Mesenchymal stem cell (in vitro differentiated cells and primary cell): ENCODE results near the gene TIMP2.

ENCODE experiments used
- DNase-seq: peaks from one replicate; pipeline ENCODE4 v3.0.0-alpha.2; 2013
- H2AFZ ChIP-seq: one replicate; pipeline ENCODE4 v1.6.1; 2013; ENCODE audit warnings: low read depth, mild to moderate bottlenecking, control low read depth, inconsistent platforms, low read length, moderate library complexity
- H2AK5ac ChIP-seq: 2 replicates; pipeline ENCODE4 v1.6.1; 2013; ENCODE audit warnings: low read length, moderate library complexity, mild to moderate bottlenecking, inconsistent platforms; ENCODE audit not compliant: severe bottlenecking
- H2BK120ac ChIP-seq: one replicate; pipeline ENCODE4 v1.6.1; 2013; ENCODE audit warnings: low read depth, mild to moderate bottlenecking, inconsistent platforms, low read length, moderate library complexity
- H2BK12ac ChIP-seq, 2 experiments: one replicate each; pipeline ENCODE4 v1.6.1; 2013; ENCODE audit warnings: inconsistent platforms in 2 of 2, low read length in 2 of 2, mild to moderate bottlenecking in 2 of 2, moderate library complexity in 2 of 2, control low read depth in 1 of 2
- H2BK15ac ChIP-seq: one replicate; pipeline ENCODE4 v1.6.1; 2013; ENCODE audit warnings: mild to moderate bottlenecking, low read depth, inconsistent platforms; ENCODE audit not compliant: poor library complexity, severe bottlenecking
- H2BK5ac ChIP-seq: 2 replicates; pipeline ENCODE4 v1.6.1; 2013; ENCODE audit warnings: low read depth, mild to moderate bottlenecking, low read length, control low read depth, inconsistent platforms; ENCODE audit not compliant: poor library complexity, severe bottlenecking
- H3K14ac ChIP-seq, 2 experiments: one replicate each; pipeline ENCODE4 v1.6.1; 2013; ENCODE audit warnings: inconsistent platforms in 2 of 2, low read length in 2 of 2, control low read depth in 1 of 2, mild to moderate bottlenecking in 1 of 2, moderate library complexity in 1 of 2
- H3K18ac ChIP-seq, 2 experiments: one replicate each; pipeline ENCODE4 v1.6.1; 2013; ENCODE audit warnings: inconsistent platforms in 2 of 2, low read length in 2 of 2, control low read depth in 1 of 2, low read depth in 1 of 2, mild to moderate bottlenecking in 1 of 2
- H3K23ac ChIP-seq, 2 experiments: one replicate each; pipeline ENCODE4 v1.6.1; 2013; ENCODE audit warnings: inconsistent platforms in 2 of 2, low read length in 2 of 2, mild to moderate bottlenecking in 2 of 2, moderate library complexity in 2 of 2, control low read depth in 1 of 2
- H3K27ac ChIP-seq: 2 replicates; pipeline ENCODE4 v1.5.1; 2013; ENCODE audit warnings: mild to moderate bottlenecking, moderate library complexity, low read length, control low read depth, inconsistent platforms; ENCODE audit not compliant: poor library complexity, severe bottlenecking
- H3K27me3 ChIP-seq, 2 experiments: 2 replicates each; pipeline versions ENCODE4 v1.6.1 to v1.7.0; 2013; ENCODE audit warnings: low read length in 2 of 2, mild to moderate bottlenecking in 2 of 2, moderate library complexity in 2 of 2, control low read depth in 1 of 2, inconsistent platforms in 1 of 2; ENCODE audit not compliant: control insufficient read depth in 1 of 2, insufficient read depth in 1 of 2
- H3K36me3 ChIP-seq, 2 experiments: 2 replicates each; pipeline versions ENCODE4 v1.6.1 to v1.7.0; 2013; ENCODE audit warnings: low read length in 2 of 2, control low read depth in 1 of 2, inconsistent platforms in 1 of 2, low read depth in 1 of 2, mild to moderate bottlenecking in 1 of 2; ENCODE audit not compliant: insufficient read depth in 2 of 2, control insufficient read depth in 1 of 2
- H3K4ac ChIP-seq, 2 experiments: one replicate each; pipeline ENCODE4 v1.6.1; 2013; ENCODE audit warnings: inconsistent platforms in 2 of 2, low read length in 2 of 2, mild to moderate bottlenecking in 2 of 2, moderate library complexity in 2 of 2, control low read depth in 1 of 2, low read depth in 1 of 2
- H3K4me1 ChIP-seq: 2 replicates; pipeline ENCODE4 v1.6.1; 2013; ENCODE audit warnings: low read depth, low read length, control low read depth; ENCODE audit not compliant: control insufficient read depth, insufficient read depth
- H3K4me2 ChIP-seq: 2 replicates; pipeline ENCODE4 v1.6.1; 2013; ENCODE audit warnings: low read length, mild to moderate bottlenecking, inconsistent platforms; ENCODE audit not compliant: poor library complexity, severe bottlenecking
- H3K4me3 ChIP-seq, 2 experiments: 2 replicates each; pipeline versions ENCODE4 v1.5.1 to v1.7.0; 2013; ENCODE audit warnings: low read length in 2 of 2, mild to moderate bottlenecking in 2 of 2, control low read depth in 1 of 2, low read depth in 1 of 2; ENCODE audit not compliant: insufficient read depth in 1 of 2
- H3K79me1 ChIP-seq: replicated peaks from 2 replicates; pipeline ENCODE4 v1.6.1; 2013; ENCODE audit warnings: mild to moderate bottlenecking, control low read depth, low read length, inconsistent platforms; ENCODE audit not compliant: poor library complexity, severe bottlenecking
- H3K9ac ChIP-seq: 2 replicates; pipeline ENCODE4 v1.7.0; 2013; ENCODE audit warnings: mild to moderate bottlenecking, low read length, moderate library complexity
- H3K9me3 ChIP-seq: 2 replicates; pipeline ENCODE4 v1.7.0; 2013; ENCODE audit warnings: mild to moderate bottlenecking, low read length; ENCODE audit not compliant: control insufficient read depth
- H4K8ac ChIP-seq: one replicate; pipeline ENCODE4 v1.6.1; 2013; ENCODE audit warnings: inconsistent platforms, mild to moderate bottlenecking, low read length, moderate library complexity
- H4K91ac ChIP-seq: one replicate; pipeline ENCODE4 v1.6.1; 2013; ENCODE audit warnings: mild to moderate bottlenecking, low read length, inconsistent platforms
- WGBS: methylation state at CpG from one replicate; pipeline ENCODE4 v1.1.7; 2013; ENCODE audit warnings: mixed read lengths; 5-methylcytosine and 5-hydroxymethylcytosine counted together

The TIMP2 gene

GRCh38 chr17:78910497-78911284, 14.5 kb downstream of the TIMP2 start:
- Histone ChIP-seq H3K4me1 (peaks cover 14% of the 10 kb centered on the region), H3K18ac (no peak overlapping the region), H4K8ac (no peak overlapping the region), H3K14ac (no peak overlapping the region), H4K91ac (no peak overlapping the region), H3K4ac (no peak overlapping the region), H3K27ac (no peak overlapping the region), H3K36me3 (peaks cover 20 to 54% of the 10 kb centered on the region in 2 experiments), H2BK12ac (no peak overlapping the region), H2BK15ac (no peak overlapping the region), H2AK5ac (no peak overlapping the region), H3K4me2 (no peak overlapping the region), H3K23ac (peak overlapping the region in 1 of 2 experiments; percentile 9), H3K9me3 (no peaks in the 10 kb centered on the region), H3K79me1 (peaks cover 22% of the 10 kb centered on the region), H3K9ac (no peak overlapping the region), H2AFZ (no peak overlapping the region), H2BK120ac (no peak overlapping the region), H2BK5ac (no peak overlapping the region), H3K4me3 (no peak overlapping the region), H3K27me3 (no peaks in the 10 kb centered on the region)
- WGBS: 95% methylated on average over 8 of the region's 11 CpGs
- no peak for DNase-seq

GRCh38 chr17:78908426-78908825, 16.8 kb downstream of the TIMP2 start:
- Histone ChIP-seq H3K23ac (peak overlapping the region in 1 of 2 experiments; percentile 11), H3K9me3 (no peaks in the 10 kb centered on the region), H2BK12ac (no peak overlapping the region), H3K18ac (no peak overlapping the region), H2BK5ac (no peak overlapping the region), H2AFZ (no peak overlapping the region), H3K27ac (no peak overlapping the region), H2BK15ac (no peak overlapping the region), H3K9ac (no peak overlapping the region), H3K4ac (no peak overlapping the region), H2BK120ac (no peak overlapping the region), H2AK5ac (peak overlapping the region; percentile 10), H3K4me1 (peaks cover 20% of the 10 kb centered on the region), H3K27me3 (no peaks in the 10 kb centered on the region), H3K79me1 (peaks cover 29% of the 10 kb centered on the region), H4K8ac (no peak overlapping the region), H3K4me2 (no peak overlapping the region), H3K36me3 (peaks cover 24 to 74% of the 10 kb centered on the region in 2 experiments), H4K91ac (no peak overlapping the region), H3K4me3 (no peak overlapping the region), H3K14ac (peak overlapping the region in 1 of 2 experiments; percentile 41)
- DNase-seq: no peak
- 92% methylated on average over 3 of the region's 4 CpGs for WGBS

- H3K9me3 ChIP-seq: no peaks in the 10 kb centered on the region
- no peak overlapping the region for H2AFZ ChIP-seq
- no peak overlapping the region for H3K27ac ChIP-seq
- H3K27me3 ChIP-seq: no peaks in the 10 kb centered on the region
- no peak overlapping the region for H2BK15ac ChIP-seq
- peaks cover 30% of the 10 kb centered on the region for H3K4me1 ChIP-seq
- H4K91ac ChIP-seq: no peak overlapping the region
- H3K4me3 ChIP-seq: no peak overlapping the region
- peaks cover 42% of the 10 kb centered on the region for H3K79me1 ChIP-seq
- H3K4me2 ChIP-seq: no peak overlapping the region
- H3K14ac ChIP-seq: no peak overlapping the region
- H2BK5ac ChIP-seq: no peak overlapping the region
- no peak overlapping the region for H2BK120ac ChIP-seq
- peaks cover 42 to 80% of the 10 kb centered on the region in 2 experiments for H3K36me3 ChIP-seq
- H3K4ac ChIP-seq: no peak overlapping the region
- peak overlapping the region in 1 of 2 experiments; percentile 18 for H2BK12ac ChIP-seq
- no peak overlapping the region for H3K9ac ChIP-seq
- H4K8ac ChIP-seq: no peak overlapping the region
- H2AK5ac ChIP-seq: no peak overlapping the region
- no peak overlapping the region for H3K23ac ChIP-seq
- no peak overlapping the region for H3K18ac ChIP-seq
- WGBS: 98% methylated on average over 6 of the region's 7 CpGs
- no peak for DNase-seq
Measured at GRCh38 chr17:78905541-78905940, 19.6 kb downstream of the TIMP2 start.

- H3K27ac ChIP-seq: no peak overlapping the region
- H2BK120ac ChIP-seq: no peak overlapping the region
- H3K4me3 ChIP-seq: no peak overlapping the region
- no peak overlapping the region for H4K8ac ChIP-seq
- peak; percentile 24 for DNase-seq
- no peak overlapping the region for H2AFZ ChIP-seq
- no peaks in the 10 kb centered on the region for H3K9me3 ChIP-seq
- no peak overlapping the region for H2AK5ac ChIP-seq
- H2BK15ac ChIP-seq: no peak overlapping the region
- 90% methylated on average over 6 of the region's 6 CpGs for WGBS
- no peak overlapping the region for H3K4ac ChIP-seq
- H2BK12ac ChIP-seq: peak overlapping the region in 1 of 2 experiments; percentile 18
- peaks cover 43% of the 10 kb centered on the region for H3K79me1 ChIP-seq
- H4K91ac ChIP-seq: no peak overlapping the region
- H3K9ac ChIP-seq: no peak overlapping the region
- H3K4me2 ChIP-seq: no peak overlapping the region
- H3K4me1 ChIP-seq: peaks cover 30% of the 10 kb centered on the region
- no peaks in the 10 kb centered on the region for H3K27me3 ChIP-seq
- H3K18ac ChIP-seq: no peak overlapping the region
- no peak overlapping the region for H3K23ac ChIP-seq
- peaks cover 42 to 82% of the 10 kb centered on the region in 2 experiments for H3K36me3 ChIP-seq
- H2BK5ac ChIP-seq: no peak overlapping the region
- H3K14ac ChIP-seq: no peak overlapping the region
Measured at GRCh38 chr17:78905116-78905515, 20.1 kb downstream of the TIMP2 start.
